Smooth muscle cell (in vitro differentiated cells): Measurements from ENCODE around the gene THBD. TPM values are rescaled to one million over a fixed set of nuclear protein-coding genes. Genes with fewer than 3 reads are reported as not detected.

Experiments used
- DNase-seq: peaks from one replicate; lab custom pipeline; 2025; ENCODE audit not compliant: unreplicated experiment; lab: John Stamatoyannopoulos, UW
- H2AFZ ChIP-seq: fragments of 200-600 bp; sonication (generic); 2 replicates; pipeline ENCODE4 v1.6.0; 2016; ENCODE audit warnings: antibody characterized with exemption, low read depth, mild to moderate bottlenecking
- H3F3A ChIP-seq: fragments of 200-600 bp; sonication (generic); 2 replicates; pipeline ENCODE4 v1.6.0; 2017; ENCODE audit warnings: antibody characterized with exemption, low read depth
- H3K27ac ChIP-seq: fragments of 200-600 bp; sonication (generic); 2 replicates; pipeline ENCODE4 v1.5.1; 2016; ENCODE audit warnings: low read depth, mild to moderate bottlenecking
- H3K27me3 ChIP-seq: fragments of 200-600 bp; sonication (generic); 2 replicates; pipeline ENCODE4 v1.6.1; 2016; ENCODE audit warnings: low read depth, mild to moderate bottlenecking
- H3K36me3 ChIP-seq: fragments of 200-600 bp; sonication (generic); 2 replicates; pipeline ENCODE4 v1.5.1; 2016; ENCODE audit warnings: low read depth
- H3K4me1 ChIP-seq: fragments of 200-600 bp; sonication (generic); 2 replicates; pipeline ENCODE4 v1.5.1; 2016; ENCODE audit warnings: low read depth
- H3K4me2 ChIP-seq: fragments of 200-600 bp; sonication (generic); 2 replicates; pipeline ENCODE4 v1.6.0; 2016; ENCODE audit warnings: mild to moderate bottlenecking
- H3K4me3 ChIP-seq: fragments of 200-600 bp; sonication (generic); 2 replicates; pipeline ENCODE4 v1.5.1; 2016; ENCODE audit warnings: mild to moderate bottlenecking
- H3K79me2 ChIP-seq: fragments of 200-600 bp; sonication (generic); 2 replicates; pipeline ENCODE4 v1.6.0; 2016; ENCODE audit warnings: low read depth, mild to moderate bottlenecking
- H3K9ac ChIP-seq: fragments of 200-600 bp; sonication (generic); 2 replicates; pipeline ENCODE4 v1.6.0; 2016; ENCODE audit warnings: low read depth
- H3K9me3 ChIP-seq: fragments of 200-600 bp; sonication (generic); replicated peaks from 2 replicates; pipeline ENCODE4 v1.5.1; 2016; ENCODE audit warnings: low read depth
- H4K20me1 ChIP-seq: fragments of 200-600 bp; sonication (generic); 2 replicates; pipeline ENCODE4 v1.6.0; 2016; ENCODE audit warnings: low read depth
- CTCF ChIP-seq: fragments of 200-600 bp; sonication (generic); IDR thresholded peaks from 2 replicates; pipeline ENCODE4 v1.5.1; 2017; ENCODE audit warnings: borderline replicate concordance, mild to moderate bottlenecking, antibody characterized with exemption; ENCODE audit not compliant: insufficient read depth, poor library complexity, severe bottlenecking
- WGBS: methylation state at CpG from one replicate; pipeline ENCODE4 v1.1.7; 2016; ENCODE audit warnings: low lambda C conversion rate; 5-methylcytosine and 5-hydroxymethylcytosine counted together
- polyA plus RNA-seq: library from polyadenylated mRNA; unstranded; fragments of >200 nt; fragmentation: Nextera tagmentation; extraction: Ambion mirVana; gene quantifications from 2 replicates; pipeline ENCODE4 v1.2.1, GENCODE V29; 2016
- total RNA-seq: library from RNA; depleted of rRNA; stranded (reverse); fragments of >200 nt; gene quantifications from 2 replicates; pipeline ENCODE4 v1.2.3, GENCODE V29; 2014

Gene THBD
- total and polyA plus RNA-seq, 2 experiments from 2014 or later = 9.9 to 10.0 TPM

GRCh38 chr20:23010096-23010495, 39.4 kb downstream of the THBD start:
- H3K9ac ChIP-seq = no peak overlapping the region
- H3K36me3 ChIP-seq = no peaks in the 10 kb centered on the region
- no peak overlapping the region for H2AFZ ChIP-seq
- no peaks in the 10 kb centered on the region for H3K4me1 ChIP-seq
- WGBS = 92% methylated on average over 5 of the region's 5 CpGs
- no peaks in the 10 kb centered on the region for H3K79me2 ChIP-seq
- H4K20me1 ChIP-seq = no peaks in the 10 kb centered on the region
- DNase-seq = no peak
- H3K4me3 ChIP-seq = no peak overlapping the region
- no peak overlapping the region for H3K27ac ChIP-seq
- H3K4me2 ChIP-seq = no peak overlapping the region
- H3F3A ChIP-seq = no peaks in the 10 kb centered on the region
- H3K27me3 ChIP-seq = no peaks in the 10 kb centered on the region
- H3K9me3 ChIP-seq = no peaks in the 10 kb centered on the region
- no peak for TF ChIP-seq CTCF

- TF ChIP-seq CTCF = no peak
- Histone ChIP-seq H2AFZ (no peak overlapping the region), H3K4me3 (no peak overlapping the region), H3K9ac (no peak overlapping the region), H3K4me1 (no peaks in the 10 kb centered on the region), H3K79me2 (no peaks in the 10 kb centered on the region), H3K36me3 (no peaks in the 10 kb centered on the region), H3K27ac (no peak overlapping the region), H3F3A (no peaks in the 10 kb centered on the region), H3K9me3 (no peaks in the 10 kb centered on the region), H3K27me3 (no peaks in the 10 kb centered on the region), H3K4me2 (no peak overlapping the region), H4K20me1 (no peaks in the 10 kb centered on the region)
- no peak for DNase-seq
- WGBS = 22% methylated on average over 3 of the region's 3 CpGs
Measured at GRCh38 chr20:23009636-23010035, 39.8 kb downstream of the THBD start.

- 90% methylated on average over 2 of the region's 2 CpGs for WGBS
- H3K27me3 ChIP-seq = no peaks in the 10 kb centered on the region
Measured at GRCh38 chr20:23008667-23009066, 40.8 kb downstream of the THBD start.

More at GRCh38 chr20:23008667-23009066, 40.8 kb downstream of the THBD start:
- DNase-seq = no peak
- Histone ChIP-seq H3K36me3 (no peaks in the 10 kb centered on the region), H3K79me2 (no peaks in the 10 kb centered on the region), H3K9me3 (no peaks in the 10 kb centered on the region), H3K4me2 (no peak overlapping the region), H3K4me3 (no peak overlapping the region), H3F3A (no peaks in the 10 kb centered on the region), H4K20me1 (no peaks in the 10 kb centered on the region), H3K27ac (no peak overlapping the region), H2AFZ (no peak overlapping the region), H3K9ac (no peak overlapping the region), H3K4me1 (no peaks in the 10 kb centered on the region)
- TF ChIP-seq CTCF = no peak
